Activated B cell treated with CpG ODN at 0.5 μM for 24 hours (primary cell): ENCODE measurements around the gene GALC. TPM values are rescaled to one million over a fixed set of nuclear protein-coding genes. Genes with fewer than 3 reads are reported as not detected.

ENCODE experiments used
- ATAC-seq: fragments of 200-7000 bp; cut with Tn5 transposase; one replicate; pipeline ENCODE4 v1.10.0; 2021; ENCODE audit warnings: low read depth, mild to moderate bottlenecking, moderate library complexity
- CTCF ChIA-PET: fragments of 350-600 bp; sonication (Branson Sonifier 250); formaldehyde crosslinking; loops from one replicate; lab custom pipeline; 2021; ENCODE audit warnings: antibody characterized with exemption; lab: Charles Lee
- POLR2A ChIA-PET: fragments of 350-600 bp; sonication (Branson Sonifier 250); formaldehyde crosslinking; loops from one replicate; lab custom pipeline; 2021; ENCODE audit warnings: antibody characterized with exemption; lab: Charles Lee
- DNase-seq: peaks from one replicate; pipeline ENCODE4 v3.0.0; 2022
- H3K27ac Mint-ChIP-seq: one replicate; pipeline ENCODE4 v1.8.0; 2020; ENCODE audit warnings: mixed read lengths
- H3K27me3 Mint-ChIP-seq: one replicate; pipeline ENCODE4 v1.8.0; 2021; ENCODE audit warnings: mixed read lengths
- H3K36me3 Mint-ChIP-seq: one replicate; pipeline ENCODE4 v1.8.0; 2021; ENCODE audit warnings: low read depth, mixed read lengths
- H3K4me1 Mint-ChIP-seq: one replicate; pipeline ENCODE4 v1.8.0; 2021; ENCODE audit warnings: mixed read lengths
- H3K4me3 Mint-ChIP-seq: one replicate; pipeline ENCODE4 v1.8.0; 2020; ENCODE audit warnings: mild to moderate bottlenecking, mixed read lengths
- H3K9me3 Mint-ChIP-seq: one replicate; pipeline ENCODE4 v1.8.0; 2020; ENCODE audit warnings: mixed read lengths
- intact Hi-C: fragments of 100-400 bp; cut with micrococcal nuclease; formaldehyde crosslinking; loops from one replicate; pipeline ENCODE4 v1.15.1; 2024
- total RNA-seq: library from RNA; stranded (reverse); gene quantifications from 2 replicates; pipeline ENCODE4 v1.2.3, GENCODE V29; 2022
- TF ChIP-seq, protein P1 (sequence below): fragments of 200-600 bp; IDR thresholded peaks from one replicate; pipeline ENCODE4 v1.8.0; 2022; ENCODE audit warnings: antibody characterized with exemption, mild to moderate bottlenecking

GALC gene
- total RNA-seq, 1 donor from 2014 or later: 8.3 TPM

DNA sequence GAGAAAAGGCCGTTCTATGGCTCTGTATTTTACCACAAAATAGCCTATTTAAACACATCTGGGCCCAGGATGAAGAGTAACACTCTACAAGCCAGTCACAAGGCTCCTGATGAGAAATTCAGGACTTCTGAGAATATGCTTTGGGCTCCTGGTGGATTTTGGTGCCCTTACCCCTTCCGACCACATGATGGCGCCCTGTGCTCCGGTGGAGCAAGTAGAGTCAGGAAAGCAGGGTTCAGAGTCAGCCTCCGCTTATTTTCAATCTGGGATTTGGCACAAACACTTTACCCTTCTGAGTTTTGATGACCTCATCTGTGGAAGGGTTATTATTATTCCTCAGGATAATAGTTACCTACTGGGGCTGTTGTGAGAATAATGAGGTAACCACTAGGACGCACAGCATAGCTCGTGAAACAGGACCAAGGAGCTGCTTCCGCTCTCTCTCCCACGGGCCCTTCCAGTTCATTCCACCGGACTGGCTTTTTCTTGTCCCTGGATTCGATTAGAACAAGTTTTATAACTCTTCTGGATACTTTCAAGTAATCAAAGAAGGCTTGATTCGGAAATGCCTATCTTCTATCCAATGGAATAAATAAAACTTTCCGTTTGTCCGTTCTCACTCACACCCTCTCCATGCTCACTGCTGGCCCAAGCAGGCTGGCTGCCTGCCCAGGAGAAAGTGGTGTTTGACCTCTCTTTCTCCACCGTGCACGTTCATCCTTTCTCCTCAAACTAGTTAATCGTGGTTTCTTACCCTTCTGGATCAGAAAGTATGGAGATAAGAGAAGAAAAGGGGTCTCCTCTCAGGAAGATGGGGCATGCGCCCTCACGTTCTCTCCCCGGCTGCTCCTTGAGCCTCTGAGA, 104.6 kb downstream of the GALC start:
- Mint-ChIP-seq H3K4me1 (no peaks in the 10 kb centered on the region), H3K27ac (no peak overlapping the region), H3K4me3 (no peak overlapping the region), H3K36me3 (no peaks in the 10 kb centered on the region), H3K27me3 (peaks cover 3% of the 10 kb centered on the region), H3K9me3 (no peaks in the 10 kb centered on the region)
- ChIA-PET POLR2A (no interaction called here), CTCF (no interaction called here)
- intact Hi-C loops: no loop called here
- TF ChIP-seq, protein P1, sequence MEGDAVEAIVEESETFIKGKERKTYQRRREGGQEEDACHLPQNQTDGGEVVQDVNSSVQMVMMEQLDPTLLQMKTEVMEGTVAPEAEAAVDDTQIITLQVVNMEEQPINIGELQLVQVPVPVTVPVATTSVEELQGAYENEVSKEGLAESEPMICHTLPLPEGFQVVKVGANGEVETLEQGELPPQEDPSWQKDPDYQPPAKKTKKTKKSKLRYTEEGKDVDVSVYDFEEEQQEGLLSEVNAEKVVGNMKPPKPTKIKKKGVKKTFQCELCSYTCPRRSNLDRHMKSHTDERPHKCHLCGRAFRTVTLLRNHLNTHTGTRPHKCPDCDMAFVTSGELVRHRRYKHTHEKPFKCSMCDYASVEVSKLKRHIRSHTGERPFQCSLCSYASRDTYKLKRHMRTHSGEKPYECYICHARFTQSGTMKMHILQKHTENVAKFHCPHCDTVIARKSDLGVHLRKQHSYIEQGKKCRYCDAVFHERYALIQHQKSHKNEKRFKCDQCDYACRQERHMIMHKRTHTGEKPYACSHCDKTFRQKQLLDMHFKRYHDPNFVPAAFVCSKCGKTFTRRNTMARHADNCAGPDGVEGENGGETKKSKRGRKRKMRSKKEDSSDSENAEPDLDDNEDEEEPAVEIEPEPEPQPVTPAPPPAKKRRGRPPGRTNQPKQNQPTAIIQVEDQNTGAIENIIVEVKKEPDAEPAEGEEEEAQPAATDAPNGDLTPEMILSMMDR: no peak
- ATAC-seq: no peak
- no peak for DNase-seq

DNA sequence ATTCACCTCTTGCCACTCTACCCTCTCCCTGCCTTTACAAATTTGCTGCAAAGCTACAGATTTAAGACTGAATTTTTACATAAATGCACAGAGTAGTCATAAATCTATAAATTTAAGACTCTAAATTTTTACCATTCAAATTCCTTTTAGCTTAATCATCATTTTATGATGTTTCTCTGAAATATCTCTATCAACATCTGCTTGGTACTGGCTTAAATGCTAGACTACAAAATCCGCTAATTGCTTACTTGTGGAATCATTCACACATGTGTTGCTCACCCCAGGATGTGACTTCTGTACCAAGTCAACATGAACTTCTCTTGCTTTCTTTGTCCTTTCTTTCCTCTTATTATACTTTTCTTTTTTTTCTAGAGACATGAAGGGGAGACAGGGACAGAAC, 109.2 kb downstream of the GALC start:
- intact Hi-C loops: no loop called here
- no peak for DNase-seq
- CTCF ChIA-PET: no interaction called here
- H3K36me3 Mint-ChIP-seq: no peaks in the 10 kb centered on the region
- POLR2A ChIA-PET: no interaction called here
- H3K27ac Mint-ChIP-seq: no peak overlapping the region
- no peaks in the 10 kb centered on the region for H3K9me3 Mint-ChIP-seq
- H3K27me3 Mint-ChIP-seq: peaks cover 8% of the 10 kb centered on the region
- no peak overlapping the region for H3K4me3 Mint-ChIP-seq
- H3K4me1 Mint-ChIP-seq: no peaks in the 10 kb centered on the region
- TF ChIP-seq, protein P1: no peak
- no peak for ATAC-seq

Other genes starting within 250 kb of the GALC start
- 13.7 and 14.7 TPM in 2 replicates for gene GPR65, start 12.0 kb upstream of the GALC start, total RNA-seq